Sigmoid colon (tissue), 7 donors: ENCODE data around the gene RHBDF2. TPM values are rescaled to one million over a fixed set of nuclear protein-coding genes. Genes with fewer than 3 reads are reported as not detected.

Source experiments
- DNase-seq: peaks from one replicate; pipeline ENCODE4 v3.0.0-alpha.2; 2019
- H3K27ac ChIP-seq, 4 donors: fragments of 200-600 bp; sonication (generic); one replicate each; pipeline ENCODE4 v1.5.1; 2016 to 2019; ENCODE audit warnings: mild to moderate bottlenecking in 1 of 4
- H3K27me3 ChIP-seq, 3 donors: fragments of 200-600 bp; sonication (generic); one replicate each; pipeline ENCODE4 v1.5.1; 2019; ENCODE audit warnings: mild to moderate bottlenecking in 1 of 3
- H3K36me3 ChIP-seq, 4 donors: fragments of 200-600 bp; sonication (generic); one replicate each; pipeline ENCODE4 v1.5.1; 2016 to 2019
- H3K4me1 ChIP-seq, 4 donors: fragments of 200-600 bp; sonication (generic); one replicate each; pipeline ENCODE4 v1.5.1; 2017 to 2019
- H3K4me3 ChIP-seq, 4 donors: fragments of 200-600 bp; sonication (generic); one replicate each; pipeline ENCODE4 v1.5.1; 2017 to 2019; ENCODE audit warnings: mild to moderate bottlenecking in 2 of 4, moderate library complexity in 1 of 4
- H3K9me3 ChIP-seq, 4 donors: fragments of 200-600 bp in 3 of 4; sonication (generic) in 3 of 4; one replicate each; pipeline versions ENCODE4 v1.5.1 to v1.6.1; 2013 to 2019
- EP300 ChIP-seq, 4 donors: sonication (generic); formaldehyde crosslinking; IDR thresholded peaks; one replicate each; pipeline ENCODE4 v1.6.1; 2017; ENCODE audit warnings: antibody characterized with exemption in 4 of 4
- POLR2A ChIP-seq, 2 donors: fragments of 450-650 bp; IDR thresholded peaks; one replicate each; pipeline ENCODE4 v1.6.1; 2016; ENCODE audit warnings: antibody characterized with exemption in 2 of 2, mild to moderate bottlenecking in 2 of 2, moderate library complexity in 2 of 2
- POLR2AphosphoS5 ChIP-seq, 4 donors: sonication (generic); formaldehyde crosslinking; IDR thresholded peaks; one replicate each; pipeline ENCODE4 v1.6.1; 2017; ENCODE audit warnings: antibody characterized with exemption in 4 of 4
- WGBS, 2 donors: extraction: QIAGEN DNeasy Blood & Tissue Kit; methylation state at CpG; one replicate each; pipeline ENCODE4 v1.1.7; 2013; 5-methylcytosine and 5-hydroxymethylcytosine counted together
- intact Hi-C: fragments of 100-400 bp; cut with DNase I; formaldehyde crosslinking; loops from one replicate; pipeline ENCODE4 v1.15.1; 2023
- polyA plus RNA-seq, 3 donors: library from polyadenylated mRNA; stranded (reverse); fragments of 200-250 nt; gene quantifications; one replicate each; pipeline ENCODE4 v1.2.3, GENCODE V29; 2013
- total RNA-seq, 4 donors: library from RNA; depleted of rRNA; stranded (reverse); fragments of >200 nt; gene quantifications; one replicate each; pipeline ENCODE4 v1.1.0, GENCODE V29; 2016
- TF ChIP-seq, protein P1 (sequence below), 4 experiments: fragments of 450-650 bp in 3 of 4; fragments of 200-600 bp in 1 of 4; IDR thresholded peaks; one replicate each; pipeline ENCODE4 v1.5.1; 2016 to 2019; ENCODE audit warnings: antibody characterized with exemption in 4 of 4, mild to moderate bottlenecking in 3 of 4, moderate library complexity in 2 of 4
- donor health status: healthy with polysubstance abuse.
- donor health status: Bipolar disorder and iron deficiency.
- donor health status: healthy.

RHBDF2 gene
- 10 to 100 TPM in 3 of 4 donors, 1 to 10 TPM in 1; 7.9 to 27.6 (median 12.5) TPM for total RNA-seq
- polyA plus RNA-seq, result 10 to 100 TPM in 1 of 3 donors, 1 to 10 TPM in 2; 1.2 to 35.7 (median 5.8) TPM

- intact Hi-C loops, result no loop called here
Measured at GRCh38 chr17:76501018-76501826, at the start of gene RHBDF2. Gene RHBDF2, minus strand, starts transcription at chr17:76501423. Its CDS starts 19,899 bp downstream, at chr17:76481524.

DNA sequence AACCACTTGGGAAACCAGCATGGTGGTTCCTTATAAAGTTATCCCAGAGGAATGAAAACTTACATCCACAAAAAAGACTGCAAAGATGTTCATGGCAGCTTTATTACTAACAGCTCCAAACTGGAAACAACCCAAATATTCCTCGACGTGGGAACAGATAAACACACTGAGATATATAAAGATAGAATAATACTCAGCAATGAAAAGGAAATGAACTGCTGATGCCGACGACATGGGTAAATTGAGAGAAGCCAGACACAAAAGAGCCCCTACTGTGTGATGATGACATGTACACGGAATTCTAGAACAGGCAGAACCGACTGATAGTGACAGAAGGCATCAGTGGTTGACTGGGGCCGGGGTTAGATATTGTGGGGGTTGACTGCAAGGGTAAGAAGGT lies 48.3 kb upstream of the RHBDF2 start:
- Histone ChIP-seq H3K36me3 (no peaks in the 10 kb centered on the region), H3K4me1 (peaks cover 0 to 14% (median 10%) of the 10 kb centered on the region in 4 donors), H3K4me3 (no peak overlapping the region), H3K9me3 (no peaks in the 10 kb centered on the region), H3K27ac (no peak overlapping the region), H3K27me3 (peaks cover 0 to under 1% (median under 1%) of the 10 kb centered on the region in 3 donors)
- DNase-seq, result no peak
- intact Hi-C loops, result no loop called here
- 85 to 89% methylated on average over 7 of the region's 7 CpGs for WGBS, 2 donors
- TF ChIP-seq EP300 (IDR thresholded peaks at IDR 0.05), result no peak
- no peak for TF ChIP-seq POLR2AphosphoS5 (IDR thresholded peaks at IDR 0.05)
- TF ChIP-seq, protein P1, sequence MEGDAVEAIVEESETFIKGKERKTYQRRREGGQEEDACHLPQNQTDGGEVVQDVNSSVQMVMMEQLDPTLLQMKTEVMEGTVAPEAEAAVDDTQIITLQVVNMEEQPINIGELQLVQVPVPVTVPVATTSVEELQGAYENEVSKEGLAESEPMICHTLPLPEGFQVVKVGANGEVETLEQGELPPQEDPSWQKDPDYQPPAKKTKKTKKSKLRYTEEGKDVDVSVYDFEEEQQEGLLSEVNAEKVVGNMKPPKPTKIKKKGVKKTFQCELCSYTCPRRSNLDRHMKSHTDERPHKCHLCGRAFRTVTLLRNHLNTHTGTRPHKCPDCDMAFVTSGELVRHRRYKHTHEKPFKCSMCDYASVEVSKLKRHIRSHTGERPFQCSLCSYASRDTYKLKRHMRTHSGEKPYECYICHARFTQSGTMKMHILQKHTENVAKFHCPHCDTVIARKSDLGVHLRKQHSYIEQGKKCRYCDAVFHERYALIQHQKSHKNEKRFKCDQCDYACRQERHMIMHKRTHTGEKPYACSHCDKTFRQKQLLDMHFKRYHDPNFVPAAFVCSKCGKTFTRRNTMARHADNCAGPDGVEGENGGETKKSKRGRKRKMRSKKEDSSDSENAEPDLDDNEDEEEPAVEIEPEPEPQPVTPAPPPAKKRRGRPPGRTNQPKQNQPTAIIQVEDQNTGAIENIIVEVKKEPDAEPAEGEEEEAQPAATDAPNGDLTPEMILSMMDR (IDR thresholded peaks at IDR 0.05), result no peak
- no peak for TF ChIP-seq POLR2A (IDR thresholded peaks at IDR 0.05)

More at GRCh38 chr17:76501018-76501826, at the start of gene RHBDF2:
- TF ChIP-seq, protein P1 (IDR thresholded peaks at IDR 0.05), result no peak
- TF ChIP-seq POLR2AphosphoS5 (IDR thresholded peaks at IDR 0.05), result peak in 3 of 4 donors; percentile 34 to 67 (median 59)
- TF ChIP-seq EP300 (IDR thresholded peaks at IDR 0.05), result no peak
- no peak for TF ChIP-seq POLR2A (IDR thresholded peaks at IDR 0.05)
- peak within 1 kb of the TSS; percentile 73 to 78 (median 76) for H3K27ac ChIP-seq
- H3K4me1 ChIP-seq, result peaks cover 0 to 39% (median 33%) of the 10 kb centered on the region in 4 donors
- H3K9me3 ChIP-seq, result no peaks in the 10 kb centered on the region
- peak within 1 kb of the TSS; percentile 4 to 61 (median 52) for H3K4me3 ChIP-seq
- WGBS, 2 donors, result 1% methylated on average over 72 of the region's 72 CpGs
- no peaks in the 10 kb centered on the region for H3K27me3 ChIP-seq
- H3K36me3 ChIP-seq, result no peaks in the 10 kb centered on the region
- DNase-seq, result peak; percentile 93

- Histone ChIP-seq H3K4me3 (no peak overlapping the region), H3K4me1 (peaks cover 0 to 18% (median 11%) of the 10 kb centered on the region in 4 donors), H3K27ac (no peak overlapping the region), H3K36me3 (no peaks in the 10 kb centered on the region), H3K9me3 (no peaks in the 10 kb centered on the region), H3K27me3 (peaks cover 0 to 4% (median 4%) of the 10 kb centered on the region in 3 donors)
- no peak for TF ChIP-seq EP300 (IDR thresholded peaks at IDR 0.05)
- TF ChIP-seq, protein P1 (IDR thresholded peaks at IDR 0.05), result no peak
- no peak for TF ChIP-seq POLR2AphosphoS5 (IDR thresholded peaks at IDR 0.05)
- TF ChIP-seq POLR2A (IDR thresholded peaks at IDR 0.05), result no peak
- DNase-seq, result no peak
- intact Hi-C loops, result no loop called here
- WGBS, 2 donors, result 36 to 71% methylated on average over 9 of the region's 9 CpGs
Measured at GRCh38 chr17:76549215-76549518, 47.9 kb upstream of the RHBDF2 start.

- H3K27ac ChIP-seq, result no peak overlapping the region
- 68 to 72% methylated on average over 9 of the region's 9 CpGs for WGBS, 2 donors
- intact Hi-C loops, result no loop called here
- H3K4me1 ChIP-seq, result peaks cover 0 to 23% (median 11%) of the 10 kb centered on the region in 4 donors
- H3K36me3 ChIP-seq, result no peaks in the 10 kb centered on the region
- no peaks in the 10 kb centered on the region for H3K9me3 ChIP-seq
- no peak overlapping the region for H3K4me3 ChIP-seq
- DNase-seq, result no peak
- H3K27me3 ChIP-seq, result peaks cover 0 to 10% (median 9%) of the 10 kb centered on the region in 3 donors
- no peak for TF ChIP-seq POLR2A (IDR thresholded peaks at IDR 0.05)
- no peak for TF ChIP-seq EP300 (IDR thresholded peaks at IDR 0.05)
- TF ChIP-seq, protein P1 (IDR thresholded peaks at IDR 0.05), result no peak
- TF ChIP-seq POLR2AphosphoS5 (IDR thresholded peaks at IDR 0.05), result no peak
Measured at GRCh38 chr17:76548378-76549214, 47.4 kb upstream of the RHBDF2 start.
